Neural cell (in vitro differentiated cells): ENCODE measurements around the gene POU6F2.

Experiments
- CTCF ChIP-seq: fragments of 450-650 bp; IDR thresholded peaks from 2 replicates; pipeline ENCODE4 v1.5.1; 2014; ENCODE audit warnings: antibody characterized with exemption, mild to moderate bottlenecking, moderate library complexity; ENCODE audit not compliant: poor library complexity, severe bottlenecking
- EP300 ChIP-seq: fragments of 450-650 bp; conservative IDR thresholded peaks from 2 replicates; pipeline ENCODE4 v1.6.1; 2014; ENCODE audit warnings: antibody characterized with exemption, mild to moderate bottlenecking, moderate library complexity; ENCODE audit not compliant: poor library complexity, severe bottlenecking
- EZH2 ChIP-seq: fragments of 200-600, 300-800 bp; shearing (Covaris generic), sonication (generic); IDR thresholded peaks from 2 replicates; pipeline ENCODE4 v1.6.1; 2014; ENCODE audit warnings: antibody characterized with exemption, low read length, borderline replicate concordance, mild to moderate bottlenecking; ENCODE audit not compliant: insufficient read depth, poor library complexity, severe bottlenecking
- POLR2AphosphoS5 ChIP-seq: IDR thresholded peaks from 2 replicates; pipeline ENCODE4 v1.6.1; 2012
- RAD21 ChIP-seq: fragments of 450-650 bp; conservative IDR thresholded peaks from 2 replicates; pipeline ENCODE4 v1.6.1; 2014; ENCODE audit warnings: antibody characterized with exemption, mild to moderate bottlenecking, moderate library complexity
- SMC3 ChIP-seq: fragments of 450-650 bp; conservative IDR thresholded peaks from 2 replicates; pipeline ENCODE4 v1.6.1; 2014; ENCODE audit warnings: antibody characterized with exemption, mild to moderate bottlenecking, moderate library complexity; ENCODE audit not compliant: poor library complexity
- TAF1 ChIP-seq: IDR thresholded peaks from 2 replicates; pipeline ENCODE4 v1.6.1; 2012; ENCODE audit warnings: low read depth
- TF ChIP-seq, protein P1 (sequence below): IDR thresholded peaks from 2 replicates; pipeline ENCODE4 v1.6.1; 2012; ENCODE audit warnings: borderline replicate concordance

DNA sequence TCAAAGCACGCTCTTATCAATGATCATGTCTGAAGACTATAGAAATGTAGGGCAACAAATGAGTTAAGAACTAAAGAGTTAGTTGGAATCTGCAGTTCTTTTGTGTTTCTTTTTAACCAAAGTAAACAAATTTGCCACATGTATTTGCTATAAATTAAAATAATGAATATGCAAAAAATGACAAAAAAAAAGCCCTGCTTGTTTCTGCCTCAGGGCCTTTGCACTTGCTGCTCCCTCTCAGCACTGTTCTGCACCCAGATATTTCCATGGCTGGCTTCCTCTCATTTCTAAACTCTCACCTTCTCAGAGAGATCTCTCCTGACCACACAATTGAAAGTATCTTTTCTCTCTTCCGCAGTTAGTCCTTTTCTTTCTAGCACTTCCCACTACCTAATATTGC is 406.7 kb downstream of the POU6F2 start:
- TF ChIP-seq SMC3, result no peak
- no peak for TF ChIP-seq CTCF
- no peak for TF ChIP-seq EZH2
- no peak for TF ChIP-seq TAF1
- no peak for TF ChIP-seq POLR2AphosphoS5
- no peak for TF ChIP-seq EP300
- no peak for TF ChIP-seq RAD21
- TF ChIP-seq, protein P1, sequence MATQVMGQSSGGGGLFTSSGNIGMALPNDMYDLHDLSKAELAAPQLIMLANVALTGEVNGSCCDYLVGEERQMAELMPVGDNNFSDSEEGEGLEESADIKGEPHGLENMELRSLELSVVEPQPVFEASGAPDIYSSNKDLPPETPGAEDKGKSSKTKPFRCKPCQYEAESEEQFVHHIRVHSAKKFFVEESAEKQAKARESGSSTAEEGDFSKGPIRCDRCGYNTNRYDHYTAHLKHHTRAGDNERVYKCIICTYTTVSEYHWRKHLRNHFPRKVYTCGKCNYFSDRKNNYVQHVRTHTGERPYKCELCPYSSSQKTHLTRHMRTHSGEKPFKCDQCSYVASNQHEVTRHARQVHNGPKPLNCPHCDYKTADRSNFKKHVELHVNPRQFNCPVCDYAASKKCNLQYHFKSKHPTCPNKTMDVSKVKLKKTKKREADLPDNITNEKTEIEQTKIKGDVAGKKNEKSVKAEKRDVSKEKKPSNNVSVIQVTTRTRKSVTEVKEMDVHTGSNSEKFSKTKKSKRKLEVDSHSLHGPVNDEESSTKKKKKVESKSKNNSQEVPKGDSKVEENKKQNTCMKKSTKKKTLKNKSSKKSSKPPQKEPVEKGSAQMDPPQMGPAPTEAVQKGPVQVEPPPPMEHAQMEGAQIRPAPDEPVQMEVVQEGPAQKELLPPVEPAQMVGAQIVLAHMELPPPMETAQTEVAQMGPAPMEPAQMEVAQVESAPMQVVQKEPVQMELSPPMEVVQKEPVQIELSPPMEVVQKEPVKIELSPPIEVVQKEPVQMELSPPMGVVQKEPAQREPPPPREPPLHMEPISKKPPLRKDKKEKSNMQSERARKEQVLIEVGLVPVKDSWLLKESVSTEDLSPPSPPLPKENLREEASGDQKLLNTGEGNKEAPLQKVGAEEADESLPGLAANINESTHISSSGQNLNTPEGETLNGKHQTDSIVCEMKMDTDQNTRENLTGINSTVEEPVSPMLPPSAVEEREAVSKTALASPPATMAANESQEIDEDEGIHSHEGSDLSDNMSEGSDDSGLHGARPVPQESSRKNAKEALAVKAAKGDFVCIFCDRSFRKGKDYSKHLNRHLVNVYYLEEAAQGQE, result no peak
